Measurements from ENCODE around the gene FOCAD. TPM values are rescaled to one million over a fixed set of nuclear protein-coding genes. Genes with fewer than 3 reads are reported as not detected.

The FOCAD gene
- polyA plus RNA-seq, 3 donors: 6.6 to 8.0 (median 7.9) TPM

GRCh38 chr9:20835377-20836286 lies 151.6 kb downstream of the FOCAD start:
- WGBS, 3 donors: 57 to 68% (median 59%) methylated on average over 6 of the region's 6 CpGs
- H3K27ac ChIP-seq (ENCODE audit: low read depth, low read length): no peak overlapping the region

GRCh38 chr9:20837166-20837565 lies 153.1 kb downstream of the FOCAD start:
- WGBS, 3 donors: 89 to 97% (median 92%) methylated on average over 3 of the region's 3 CpGs
- no peak overlapping the region for H3K27ac ChIP-seq (ENCODE audit: low read depth, low read length)

- 52 to 85% (median 81%) methylated on average over 1 of the region's 1 CpG for WGBS, 3 donors
- no peak overlapping the region for H3K27ac ChIP-seq (ENCODE audit: low read depth, low read length)
These were observed 154.2 kb downstream of the FOCAD start for GRCh38 chr9:20838218-20838617.

- 78 to 96% (median 87%) methylated on average over 2 of the region's 2 CpGs for WGBS, 3 donors
- H3K27ac ChIP-seq (ENCODE audit: low read depth, low read length): no peak overlapping the region
These were observed 160.9 kb downstream of the FOCAD start for GRCh38 chr9:20844916-20845315.

- 51 to 83% (median 60%) methylated on average over 2 of the region's 2 CpGs for whole genome bisulfite sequencing, 3 donors
- no peak overlapping the region for H3K27ac ChIP-seq (ENCODE audit: low read depth, low read length)
These were observed 164.4 kb downstream of the FOCAD start for GRCh38 chr9:20848490-20848889.

GRCh38 chr9:20853866-20854265 lies 169.8 kb downstream of the FOCAD start:
- WGBS, 3 donors: 81 to 87% (median 82%) methylated on average over 2 of the region's 2 CpGs
- no peak overlapping the region for H3K27ac ChIP-seq (ENCODE audit: low read depth, low read length)

GRCh38 chr9:20854444-20854843 lies 170.4 kb downstream of the FOCAD start:
- 80 to 86% (median 85%) methylated on average over 4 of the region's 4 CpGs for WGBS, 3 donors
- H3K27ac ChIP-seq (ENCODE audit: low read depth, low read length): no peak overlapping the region

GRCh38 chr9:20863945-20864344 lies 179.9 kb downstream of the FOCAD start:
- WGBS, 3 donors: 53 to 85% (median 59%) methylated on average over 2 of the region's 2 CpGs
- no peak overlapping the region for H3K27ac ChIP-seq (ENCODE audit: low read depth, low read length)

GRCh38 chr9:20865347-20865746 lies 181.3 kb downstream of the FOCAD start:
- WGBS, 3 donors: 52 to 80% (median 63%) methylated on average over 4 of the region's 4 CpGs

GRCh38 chr9:20870115-20870514 lies 186.1 kb downstream of the FOCAD start:
- WGBS, 3 donors: 91 to 96% (median 95%) methylated on average over 4 of the region's 4 CpGs
- H3K27ac ChIP-seq (ENCODE audit: low read depth, low read length): no peak overlapping the region

More at GRCh38 chr9:20865347-20865746, 181.3 kb downstream of the FOCAD start:
- H3K27ac ChIP-seq (ENCODE audit: low read depth, low read length): no peak overlapping the region

- 32 to 58% (median 33%) methylated on average over 1 of the region's 1 CpG for WGBS, 3 donors
- H3K27ac ChIP-seq (ENCODE audit: low read depth, low read length): no peak overlapping the region
These were observed 188.4 kb downstream of the FOCAD start for GRCh38 chr9:20872340-20872977.

GRCh38 chr9:20873240-20873865 lies 189.3 kb downstream of the FOCAD start:
- 91 to 94% (median 93%) methylated on average over 5 of the region's 5 CpGs for WGBS, 3 donors
- no peak overlapping the region for H3K27ac ChIP-seq (ENCODE audit: low read depth, low read length)

GRCh38 chr9:20880271-20880670 lies 196.2 kb downstream of the FOCAD start:
- no peak overlapping the region for H3K27ac ChIP-seq (ENCODE audit: low read depth, low read length)
- 81 to 88% (median 88%) methylated on average over 2 of the region's 2 CpGs for WGBS, 3 donors

GRCh38 chr9:20880675-20881074 lies 196.6 kb downstream of the FOCAD start:
- H3K27ac ChIP-seq (ENCODE audit: low read depth, low read length): no peak overlapping the region
- WGBS, 3 donors: 94 to 98% (median 96%) methylated on average over 2 of the region's 2 CpGs

- H3K27ac ChIP-seq (ENCODE audit: low read depth, low read length): no peak overlapping the region
- 72 to 76% (median 75%) methylated on average over 5 of the region's 5 CpGs for WGBS, 3 donors
These were observed 201.0 kb downstream of the FOCAD start for GRCh38 chr9:20884985-20885593.

- no peak overlapping the region for H3K27ac ChIP-seq (ENCODE audit: low read depth, low read length)
These were observed 215.0 kb downstream of the FOCAD start for GRCh38 chr9:20898885-20899554.

GRCh38 chr9:20903212-20903611 lies 219.2 kb downstream of the FOCAD start:
- WGBS, 3 donors: 49 to 94% (median 86%) methylated on average over 5 of the region's 5 CpGs

GRCh38 chr9:20904995-20905394 lies 220.9 kb downstream of the FOCAD start:
- 80 to 87% (median 83%) methylated on average over 1 of the region's 1 CpG for WGBS, 3 donors

More at GRCh38 chr9:20903212-20903611, 219.2 kb downstream of the FOCAD start:
- no peak overlapping the region for H3K27ac ChIP-seq (ENCODE audit: low read depth, low read length)

More at GRCh38 chr9:20904995-20905394, 220.9 kb downstream of the FOCAD start:
- no peak overlapping the region for H3K27ac ChIP-seq (ENCODE audit: low read depth, low read length)
